OCI-LY3 (cell line): ENCODE measurements around the gene ERC2.

Experiments
- H2AFZ ChIP-seq: fragments of 200-600, 300-600 bp; shearing (Covaris generic); 2 replicates; pipeline ENCODE4 v1.6.0; 2014; ENCODE audit warnings: antibody characterized with exemption, low read depth, low read length
- H3K27ac ChIP-seq: fragments of 200-600, 300-600 bp; sonication (generic); 2 replicates; pipeline ENCODE4 v1.5.1; 2014; ENCODE audit warnings: mild to moderate bottlenecking, low read length, moderate library complexity, mixed read lengths
- H3K27me3 ChIP-seq: fragments of 200-600, 300-600 bp; sonication (generic); 2 replicates; pipeline ENCODE4 v1.6.1; 2014; ENCODE audit warnings: low read depth, low read length, mixed read lengths
- H3K36me3 ChIP-seq: fragments of 200-600, 300-600 bp; sonication (generic); replicated peaks from 2 replicates; pipeline ENCODE3; 2014; ENCODE audit warnings: low read depth, low read length, mixed read lengths
- H3K4me1 ChIP-seq: fragments of 300-600, 200-600 bp; sonication (generic); 2 replicates; pipeline ENCODE4 v1.6.1; 2014; ENCODE audit warnings: low read length, mixed read lengths
- H3K4me2 ChIP-seq: fragments of 200-600, 300-600 bp; sonication (generic); 2 replicates; pipeline ENCODE4 v1.6.1; 2014; ENCODE audit warnings: low read length, mixed read lengths
- H3K4me3 ChIP-seq: fragments of 300-600, 200-600 bp; sonication (generic); 2 replicates; pipeline ENCODE4 v1.5.1; 2014; ENCODE audit warnings: antibody characterized with exemption, mild to moderate bottlenecking, low read length, moderate library complexity
- H3K79me2 ChIP-seq: fragments of 300-600, 200-600 bp; shearing (Covaris generic); 2 replicates; pipeline ENCODE4 v1.6.1; 2014; ENCODE audit warnings: mild to moderate bottlenecking, low read length, mixed read lengths
- H3K9ac ChIP-seq: fragments of 300-600, 200-600 bp; shearing (Covaris generic); 2 replicates; pipeline ENCODE4 v1.6.0; 2014; ENCODE audit warnings: mild to moderate bottlenecking, low read length, moderate library complexity
- H3K9me3 ChIP-seq: fragments of 200-600, 300-600 bp; shearing (Covaris generic); 2 replicates; pipeline ENCODE4 v1.6.1; 2014; ENCODE audit warnings: low read length, mixed read lengths; ENCODE audit not compliant: insufficient read depth
- H4K20me1 ChIP-seq: fragments of 200-600, 300-600 bp; sonication (generic); 2 replicates; pipeline ENCODE4 v1.6.1; 2016; ENCODE audit warnings: low read length, mixed read lengths; ENCODE audit not compliant: insufficient read depth
- CTCF ChIP-seq: fragments of 200-600, 300-600 bp; sonication (generic); IDR thresholded peaks from 2 replicates; pipeline ENCODE4 v1.5.1; 2014; ENCODE audit warnings: antibody characterized with exemption, low read length, low read depth
- EZH2phosphoT487 ChIP-seq: fragments of 200-600 bp; shearing (Covaris generic); IDR thresholded peaks from 2 replicates; pipeline ENCODE4 v1.6.1; 2018; ENCODE audit warnings: antibody characterized with exemption, mixed run types, low read depth

Gene ERC2

DNA sequence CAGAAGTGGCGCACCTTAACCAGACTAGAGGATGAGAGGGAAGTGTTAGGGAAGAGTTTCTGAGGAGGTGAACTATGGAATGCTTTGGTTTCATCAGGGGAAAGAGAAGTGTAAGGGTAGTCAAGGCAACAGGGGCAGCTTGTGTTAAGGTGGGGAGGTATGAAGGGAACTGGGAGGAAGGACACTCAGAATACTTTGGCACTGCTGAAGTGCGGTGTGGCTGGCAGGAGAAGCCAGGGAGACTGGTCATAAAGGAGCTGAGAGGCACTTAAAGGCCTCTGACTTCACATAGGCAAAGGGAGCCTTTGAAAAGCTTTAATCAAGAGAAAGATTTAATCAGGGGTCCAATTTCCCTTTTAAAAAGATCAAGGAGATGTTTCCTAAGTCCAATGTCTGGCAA is 129.0 kb downstream of the ERC2 start:
- TF ChIP-seq EZH2phosphoT487 (no peak), CTCF (no peak)
- H3K27ac ChIP-seq = no peak overlapping the region
- H3K4me2 ChIP-seq = no peak overlapping the region
- 0 out of 2 replicates have a peak, but pooled peaks cover 3% of the 10 kb centered on the region for H4K20me1 ChIP-seq
- H3K4me3 ChIP-seq = no peak overlapping the region
- H3K79me2 ChIP-seq = no peaks in the 10 kb centered on the region
- no peak overlapping the region for H2AFZ ChIP-seq
- no peaks in the 10 kb centered on the region for H3K36me3 ChIP-seq
- peaks cover 37% of the 10 kb centered on the region for H3K27me3 ChIP-seq
- no peak overlapping the region for H3K9ac ChIP-seq
- H3K4me1 ChIP-seq = no peaks in the 10 kb centered on the region
- no peaks in the 10 kb centered on the region for H3K9me3 ChIP-seq

DNA sequence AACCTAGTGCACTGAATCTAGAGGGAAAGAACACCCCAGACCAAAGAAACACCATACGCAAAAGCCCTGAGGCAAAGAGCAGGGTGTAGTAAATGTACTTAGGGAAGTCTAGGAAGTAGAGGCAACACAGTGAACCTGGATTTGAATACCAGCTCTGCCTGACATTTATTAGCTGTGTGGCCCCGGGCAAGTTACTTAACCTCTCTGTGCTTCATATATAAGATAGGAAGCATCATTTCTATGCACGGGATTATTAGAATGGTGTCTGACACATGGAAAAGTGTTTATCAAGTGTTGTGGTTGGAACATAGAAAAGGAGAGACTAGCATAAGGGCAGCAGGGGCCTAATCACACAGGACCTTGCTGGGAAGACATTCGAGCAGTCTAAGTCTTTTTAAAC is 132.2 kb downstream of the ERC2 start:
- H3K4me2 ChIP-seq = no peak overlapping the region
- H3K4me3 ChIP-seq = no peak overlapping the region
- H2AFZ ChIP-seq = no peak overlapping the region
- H3K36me3 ChIP-seq = no peaks in the 10 kb centered on the region
- 0 out of 2 replicates have a peak, but pooled peaks cover 3% of the 10 kb centered on the region for H4K20me1 ChIP-seq
- TF ChIP-seq EZH2phosphoT487 (no peak), CTCF (no peak)
- no peak overlapping the region for H3K27ac ChIP-seq
- H3K9ac ChIP-seq = no peak overlapping the region
- H3K4me1 ChIP-seq = no peaks in the 10 kb centered on the region
- H3K9me3 ChIP-seq = no peaks in the 10 kb centered on the region
- H3K27me3 ChIP-seq = peaks cover 31% of the 10 kb centered on the region
- H3K79me2 ChIP-seq = no peaks in the 10 kb centered on the region

GRCh38 chr3:56324473-56324872 is 143.8 kb downstream of the ERC2 start:
- no peak overlapping the region for H3K27ac ChIP-seq
- TF ChIP-seq EZH2phosphoT487 = no peak
- no peak for TF ChIP-seq CTCF
- no peaks in the 10 kb centered on the region for H3K36me3 ChIP-seq
- no peak overlapping the region for H2AFZ ChIP-seq
- no peaks in the 10 kb centered on the region for H3K4me1 ChIP-seq
- H3K4me2 ChIP-seq = no peak overlapping the region
- H3K9ac ChIP-seq = no peak overlapping the region
- H4K20me1 ChIP-seq = no peaks in the 10 kb centered on the region
- no peaks in the 10 kb centered on the region for H3K79me2 ChIP-seq
- peaks cover 27% of the 10 kb centered on the region for H3K27me3 ChIP-seq
- no peaks in the 10 kb centered on the region for H3K9me3 ChIP-seq
- no peak overlapping the region for H3K4me3 ChIP-seq

GRCh38 chr3:56323986-56324420 is 144.3 kb downstream of the ERC2 start:
- Histone ChIP-seq H3K79me2 (no peaks in the 10 kb centered on the region), H4K20me1 (no peaks in the 10 kb centered on the region), H3K9me3 (no peaks in the 10 kb centered on the region), H3K36me3 (no peaks in the 10 kb centered on the region), H2AFZ (no peak overlapping the region), H3K4me1 (no peaks in the 10 kb centered on the region), H3K9ac (no peak overlapping the region), H3K27me3 (peaks cover 23% of the 10 kb centered on the region), H3K4me3 (no peak overlapping the region), H3K27ac (no peak overlapping the region), H3K4me2 (no peak overlapping the region)
- TF ChIP-seq CTCF (no peak), EZH2phosphoT487 (no peak)
